HK-2 (cell line): ENCODE results near the gene ITGBL1.

Experiments used
- DNase-seq: peaks from one replicate; pipeline ENCODE4 v3.0.0-alpha.2; 2018; ENCODE audit not compliant: unreplicated experiment

Gene ITGBL1

DNA sequence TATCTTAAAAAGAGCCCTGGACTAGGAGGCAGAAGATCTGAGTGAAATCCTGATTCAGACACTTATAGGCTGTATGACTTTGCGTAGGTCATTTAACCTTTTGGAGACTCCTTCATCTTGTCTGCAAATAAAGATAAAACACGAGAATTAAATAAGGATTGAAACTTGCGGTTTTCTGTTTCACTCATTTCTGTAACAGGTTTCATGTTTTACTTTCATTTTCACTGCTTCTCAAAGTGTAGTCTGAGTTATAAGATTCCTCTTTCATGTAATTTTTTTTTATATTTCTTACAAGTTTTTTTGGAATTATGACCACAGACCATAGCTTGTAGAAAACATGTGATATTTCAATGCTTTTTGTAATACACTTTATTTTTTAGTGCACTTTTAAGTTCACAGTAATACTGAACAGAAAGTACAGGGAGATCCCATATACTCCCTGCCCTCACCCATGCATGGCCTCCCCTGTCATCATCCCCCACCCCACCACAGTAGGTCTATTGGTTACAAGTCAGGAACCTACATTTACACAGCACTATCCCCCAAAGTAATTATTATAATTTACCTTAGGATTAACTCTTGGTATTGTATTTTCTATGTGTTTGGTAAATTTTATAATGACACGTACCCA, 174.6 kb downstream of the ITGBL1 start:
- DNase-seq, result no peak

DNA sequence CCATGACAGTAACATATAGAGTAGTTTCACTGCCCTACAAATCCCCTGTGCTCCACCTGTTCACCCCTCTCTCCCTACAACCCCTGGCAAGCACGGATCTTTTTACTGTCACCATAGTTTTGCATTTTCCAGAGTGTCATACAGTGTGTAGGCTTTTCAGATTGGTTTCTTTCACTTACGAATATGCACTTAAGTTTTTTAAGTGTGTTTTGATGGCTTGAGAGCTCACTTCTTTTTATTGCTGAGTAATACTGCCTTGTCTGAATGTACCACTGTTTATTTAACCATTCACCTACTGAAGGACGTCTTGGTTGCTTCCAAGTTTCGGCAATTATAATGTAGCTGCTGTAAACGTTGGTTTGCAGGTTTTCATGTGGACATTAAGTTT, 175.1 kb downstream of the ITGBL1 start:
- no peak for DNase-seq

DNA sequence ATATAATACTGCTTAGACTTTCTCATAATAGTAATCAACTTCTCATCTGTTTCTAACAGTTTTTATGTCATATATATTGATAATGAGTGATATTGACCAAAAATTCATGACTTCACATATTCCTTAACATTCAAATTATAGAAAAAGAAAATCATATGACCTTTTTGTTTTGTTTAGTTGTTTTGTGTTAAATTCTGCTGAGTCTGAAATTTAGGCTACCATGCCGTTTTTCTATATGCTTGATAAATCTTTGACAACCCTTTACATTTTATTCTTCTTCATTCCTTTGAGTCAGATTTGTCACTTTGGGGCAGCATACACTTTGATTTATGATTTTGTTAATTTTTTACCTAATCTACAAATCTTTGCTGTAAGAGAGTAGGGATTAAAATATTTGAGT, 176.4 kb downstream of the ITGBL1 start:
- no peak for DNase-seq

DNA sequence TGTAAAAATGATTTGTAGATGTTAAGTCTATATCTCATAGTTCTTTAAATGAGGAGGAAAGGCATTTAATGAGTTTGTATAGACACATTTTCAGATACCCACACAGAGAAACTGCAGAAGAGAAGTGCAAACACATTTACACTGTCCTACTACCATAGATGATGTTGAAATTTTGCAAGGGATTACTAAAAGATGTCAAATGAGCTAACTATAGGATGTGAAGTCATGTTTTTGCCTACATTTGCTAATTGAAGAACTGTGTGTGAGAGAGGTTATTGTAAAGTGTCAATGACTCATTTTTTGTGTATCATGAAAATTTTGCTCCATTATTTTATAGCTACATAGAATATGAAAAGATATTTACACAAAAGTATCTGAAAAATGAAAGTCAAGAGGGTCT, 178.9 kb downstream of the ITGBL1 start:
- DNase-seq, result no peak

DNA sequence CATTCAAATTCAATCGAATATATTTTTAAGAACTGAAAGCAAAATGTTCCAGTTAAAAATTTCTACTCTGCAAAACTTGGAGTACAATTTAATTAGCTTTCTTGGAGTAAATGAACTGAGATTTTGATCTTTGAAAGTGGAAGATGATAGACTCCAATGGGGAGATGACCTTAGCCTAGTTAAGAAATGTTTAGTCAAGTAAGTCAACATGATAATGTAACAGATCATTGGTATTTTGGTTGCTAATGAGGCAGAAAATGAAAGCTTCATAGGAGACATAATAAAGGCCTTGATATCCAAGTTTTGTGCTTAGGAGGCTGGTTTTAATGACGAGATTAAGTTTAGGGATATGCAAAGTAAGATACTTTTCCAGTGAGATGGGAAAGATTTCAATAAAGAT, 181.7 kb downstream of the ITGBL1 start:
- DNase-seq, result no peak

DNA sequence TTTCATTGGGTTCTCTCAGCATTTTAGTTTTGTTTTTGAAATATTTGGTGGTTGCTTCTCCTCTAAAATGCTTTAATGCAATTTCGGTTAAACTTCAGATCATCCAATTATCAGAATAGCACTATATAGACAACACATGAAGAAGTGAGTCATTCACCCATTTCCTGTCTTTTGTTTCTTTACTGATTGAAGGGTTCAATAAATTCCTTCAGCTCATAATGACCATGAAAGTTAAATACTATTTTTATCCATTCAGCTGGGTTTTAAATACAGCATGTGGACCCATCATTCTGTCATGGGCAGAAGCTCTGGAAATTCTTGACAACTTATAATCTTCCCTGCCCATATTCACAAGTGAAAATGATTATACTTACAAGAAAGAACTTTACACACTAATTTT, 187.2 kb downstream of the ITGBL1 start:
- DNase-seq, result no peak

DNA sequence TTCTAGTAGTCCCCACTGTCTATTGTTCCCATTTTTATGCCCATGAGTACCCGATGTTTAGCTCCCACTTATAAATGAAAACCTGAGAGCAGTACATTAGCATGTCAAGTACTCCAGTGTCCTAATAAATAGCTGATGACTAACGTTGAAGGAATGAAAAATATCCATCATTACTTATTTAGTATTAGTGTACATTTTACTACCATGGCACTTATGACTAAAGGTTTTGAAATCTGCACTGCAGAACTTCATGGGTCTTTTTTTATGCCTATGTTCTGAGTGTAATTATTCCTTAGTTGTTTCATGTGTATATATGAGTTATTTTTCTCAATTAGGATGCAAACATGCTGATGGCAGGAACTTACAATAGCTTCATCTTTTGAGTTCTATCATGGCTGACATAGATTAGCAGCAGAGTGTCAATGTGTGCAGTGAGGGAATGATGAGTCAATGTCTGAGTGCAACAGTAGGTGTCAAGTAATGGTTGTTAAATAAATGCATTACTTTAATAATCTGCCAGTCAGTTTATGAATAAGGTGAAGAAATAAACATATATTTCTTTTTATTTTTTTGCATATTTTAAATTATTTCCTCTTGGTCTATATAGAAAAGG, 188.4 kb downstream of the ITGBL1 start:
- DNase-seq, result no peak

DNA sequence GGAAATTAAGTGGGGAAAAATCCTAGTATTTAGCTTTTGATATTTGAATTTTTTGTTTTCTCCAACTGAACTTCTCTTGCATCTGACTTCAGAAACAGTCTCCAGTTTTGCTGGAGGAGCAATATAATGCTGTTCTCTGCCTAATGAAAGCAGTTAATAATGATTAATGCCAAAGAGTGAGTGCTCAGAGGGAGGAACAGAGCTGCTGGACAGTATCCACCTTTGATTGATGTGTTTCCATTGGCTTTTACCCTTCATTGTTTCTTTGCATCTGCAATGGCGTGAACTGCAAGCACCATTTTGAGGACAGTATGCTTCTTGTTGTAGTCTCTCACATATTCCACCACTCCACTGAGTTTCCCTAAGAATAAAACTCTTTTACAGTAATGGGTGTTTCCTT, 193.4 kb downstream of the ITGBL1 start:
- DNase-seq, result no peak

DNA sequence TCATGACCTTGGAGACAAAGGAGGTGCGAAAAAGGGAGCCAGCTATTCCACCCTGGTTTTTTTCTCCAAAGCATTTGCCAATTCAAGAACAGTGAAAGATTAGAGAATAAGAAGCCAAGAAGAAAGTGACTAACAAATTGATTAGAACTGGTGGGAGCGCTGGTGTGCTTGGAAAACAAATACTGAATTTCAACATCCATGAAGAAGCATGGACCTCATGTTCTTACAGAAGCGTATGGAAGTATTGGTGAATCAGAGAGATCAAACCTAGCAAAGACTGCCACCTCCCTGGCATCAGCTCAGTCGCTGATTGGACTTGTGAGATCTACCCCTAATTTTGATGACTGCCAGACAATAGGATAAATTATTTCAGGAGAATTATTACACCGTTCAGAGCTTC, 195.3 kb downstream of the ITGBL1 start:
- DNase-seq, result no peak

DNA sequence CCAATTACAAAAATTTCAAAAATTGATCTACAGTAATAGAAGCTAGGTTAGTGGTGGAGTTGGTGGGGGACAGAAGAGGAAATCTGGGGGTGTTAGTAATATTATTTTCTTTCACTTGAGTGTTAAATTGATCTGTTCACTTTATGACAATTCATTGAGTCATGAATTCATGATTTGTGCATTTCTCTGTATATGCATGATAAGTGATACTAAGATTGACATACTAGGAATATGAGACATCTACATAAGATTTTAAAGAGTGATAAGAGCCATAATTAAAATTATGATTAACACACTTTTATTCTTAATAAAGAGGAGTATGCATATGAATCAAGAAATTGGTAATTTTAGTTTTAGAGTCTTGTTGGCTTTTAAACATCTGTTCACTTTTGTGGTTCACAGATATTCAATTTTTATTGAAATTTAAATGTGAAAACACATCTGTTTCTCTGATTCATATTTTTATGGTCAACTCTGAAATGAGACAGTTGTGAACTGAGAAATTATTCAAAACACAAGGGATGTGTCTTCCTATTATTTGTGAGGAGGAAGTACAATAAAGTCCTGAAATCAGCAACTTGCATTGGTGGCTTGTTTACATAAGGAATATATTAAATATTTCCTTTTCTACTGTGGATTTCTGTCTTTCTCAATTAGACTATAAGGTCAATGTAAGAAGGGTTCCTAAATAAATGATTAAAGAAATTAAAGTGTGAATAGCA, 196.5 kb downstream of the ITGBL1 start:
- DNase-seq, result no peak

DNA sequence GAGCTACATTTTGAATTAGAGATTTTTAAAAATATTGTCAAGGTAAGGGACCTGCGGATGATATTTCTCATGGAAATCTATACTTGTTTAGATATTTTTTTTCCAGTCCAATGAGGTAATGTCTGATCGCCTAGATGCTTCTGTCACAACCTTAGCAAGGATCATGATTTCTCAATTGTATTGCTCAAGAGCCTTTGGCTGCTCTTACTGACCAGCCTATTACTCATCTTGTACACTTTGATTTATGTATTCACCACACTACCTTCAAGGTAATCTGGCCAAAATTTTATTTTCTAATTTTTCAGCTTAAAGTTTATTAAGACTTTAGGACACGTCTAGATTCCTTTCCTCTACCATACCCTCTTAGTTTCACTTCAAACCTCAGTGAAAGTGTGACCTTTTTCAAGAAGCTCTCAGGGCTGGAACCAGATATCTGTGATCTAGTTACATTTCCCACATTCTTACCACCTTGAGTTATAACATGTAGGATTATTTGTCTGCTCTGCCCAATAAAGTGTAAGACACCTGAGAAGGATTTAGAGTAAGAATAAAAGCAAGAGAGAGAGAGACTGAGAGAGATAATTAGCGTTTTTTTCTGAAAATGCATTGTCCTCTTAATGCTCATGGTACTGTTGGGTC, 197.1 kb downstream of the ITGBL1 start:
- DNase-seq, result no peak

DNA sequence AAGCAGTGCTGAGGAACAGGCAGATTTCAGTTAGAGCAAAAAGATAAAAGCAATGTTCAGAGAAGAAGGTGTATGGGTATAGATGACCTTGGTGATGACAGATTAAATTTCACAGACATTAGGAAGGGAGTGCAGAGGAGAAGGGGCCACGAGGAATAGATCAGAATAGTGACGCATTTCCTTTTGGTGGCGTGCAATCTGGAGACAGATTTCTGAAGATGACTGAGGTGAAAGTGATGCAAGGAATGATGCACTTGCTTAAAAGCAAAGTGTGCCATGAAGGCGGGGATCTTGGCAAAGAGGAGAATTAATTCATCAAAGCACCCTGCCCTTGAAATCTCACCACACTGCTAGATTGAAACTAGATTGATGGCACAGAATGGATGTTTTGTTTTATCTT, 202.4 kb downstream of the ITGBL1 start:
- no peak for DNase-seq

DNA sequence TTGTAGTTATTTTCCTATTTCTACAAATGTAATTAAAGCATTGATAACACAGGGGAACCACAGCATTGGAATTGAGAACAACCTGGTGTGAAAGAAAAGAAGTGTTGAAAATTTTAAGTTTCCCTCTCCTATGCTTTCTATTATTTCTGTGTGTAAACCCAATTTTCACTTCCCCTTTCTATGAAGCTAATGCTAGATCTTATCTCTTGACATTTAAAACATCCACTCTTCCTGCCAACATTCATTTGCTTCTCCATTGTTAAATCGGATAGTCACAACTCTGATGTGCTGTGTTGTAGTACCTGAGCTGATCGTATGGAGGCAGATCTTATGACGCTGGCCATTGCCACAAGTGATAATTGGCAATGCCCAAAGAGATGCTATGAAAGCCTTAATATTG, 203.0 kb downstream of the ITGBL1 start:
- no peak for DNase-seq

DNA sequence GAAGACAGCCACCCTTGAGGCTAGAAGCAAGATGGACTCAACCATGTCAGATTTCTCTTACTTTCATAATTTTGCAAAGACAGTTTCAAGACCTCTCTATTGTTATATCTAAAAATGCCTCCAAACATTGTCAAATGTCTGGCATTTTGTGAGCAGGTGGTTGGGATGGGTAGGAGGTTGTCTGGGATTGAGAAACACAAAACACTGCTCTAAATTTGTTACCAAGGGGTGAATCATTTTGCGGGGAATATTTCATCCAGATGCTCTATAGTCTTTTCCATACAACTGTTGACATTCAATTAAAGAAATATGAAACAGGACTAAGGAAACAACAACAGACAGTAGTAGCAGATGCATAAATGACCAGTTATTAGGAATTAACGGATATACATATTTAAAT, 208.2 kb downstream of the ITGBL1 start:
- no peak for DNase-seq

DNA sequence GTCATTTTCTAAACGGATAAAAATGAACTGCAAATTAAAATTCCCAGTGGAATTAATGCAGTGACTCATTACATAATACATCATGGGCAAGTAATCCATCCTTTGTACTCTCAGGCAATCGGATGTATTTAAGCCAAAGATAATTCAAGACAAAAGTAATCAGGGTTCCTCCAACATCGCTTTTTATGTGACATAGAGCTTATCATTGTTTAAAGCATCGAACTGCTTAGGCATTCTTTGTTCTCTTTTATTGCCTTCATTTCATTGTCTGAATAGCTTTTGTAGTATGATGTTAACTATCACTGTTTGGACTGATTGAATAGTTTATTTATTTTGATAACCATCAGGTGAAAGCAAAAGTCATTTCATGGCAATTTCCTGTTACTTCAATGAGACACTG, 209.4 kb downstream of the ITGBL1 start:
- no peak for DNase-seq

DNA sequence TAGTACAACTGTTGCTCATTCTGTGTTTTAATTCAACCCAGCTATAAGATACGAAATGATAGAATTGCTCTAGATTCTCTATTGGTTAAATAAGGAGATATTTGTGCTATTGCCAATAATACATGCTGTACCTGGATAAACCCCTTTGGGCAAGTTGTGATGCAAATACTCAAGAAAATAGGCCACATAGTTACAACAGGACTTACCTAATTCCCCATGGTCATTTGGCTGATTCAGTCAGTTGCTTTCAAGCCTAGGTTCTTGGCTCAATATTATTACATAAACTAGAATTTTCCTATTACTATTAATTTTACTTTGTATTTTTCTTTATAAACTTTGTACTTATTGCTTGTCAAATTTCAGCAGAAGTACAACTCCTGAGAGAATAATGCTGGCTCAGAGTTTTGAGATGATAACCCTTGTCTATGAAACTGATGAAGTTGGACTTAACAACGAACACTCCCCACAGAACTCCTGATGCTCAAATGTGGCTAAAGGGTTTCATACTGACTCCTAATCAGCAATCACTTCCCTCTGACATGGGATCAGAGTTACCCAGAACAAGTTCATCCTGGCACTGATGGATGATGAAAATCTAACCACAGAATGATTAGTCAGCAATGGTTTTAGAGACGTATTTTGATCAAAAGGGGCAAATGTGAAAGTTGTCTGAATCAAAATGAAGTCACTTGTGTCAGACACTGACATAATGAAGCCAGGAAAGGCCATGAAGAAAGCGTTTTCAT, 221.1 kb downstream of the ITGBL1 start:
- DNase-seq, result no peak

DNA sequence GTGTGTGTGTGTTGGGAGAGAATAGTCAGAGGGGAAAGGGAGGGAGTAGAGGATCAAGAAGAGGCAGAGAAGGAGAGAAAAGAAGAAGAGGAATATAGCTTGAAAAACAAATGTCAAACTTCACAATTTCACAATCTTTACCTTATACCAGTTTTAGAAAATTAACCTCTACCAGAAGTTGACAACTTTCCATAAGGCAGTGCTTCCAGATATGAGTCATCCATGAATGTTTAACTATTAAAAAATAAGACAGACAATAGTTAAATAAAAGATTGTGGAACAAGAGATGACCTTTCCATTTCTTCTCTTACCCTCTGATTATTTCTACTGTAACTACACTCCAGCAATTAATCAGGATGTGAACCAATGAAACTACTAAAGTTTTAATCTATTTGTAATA, 229.4 kb downstream of the ITGBL1 start:
- no peak for DNase-seq

DNA sequence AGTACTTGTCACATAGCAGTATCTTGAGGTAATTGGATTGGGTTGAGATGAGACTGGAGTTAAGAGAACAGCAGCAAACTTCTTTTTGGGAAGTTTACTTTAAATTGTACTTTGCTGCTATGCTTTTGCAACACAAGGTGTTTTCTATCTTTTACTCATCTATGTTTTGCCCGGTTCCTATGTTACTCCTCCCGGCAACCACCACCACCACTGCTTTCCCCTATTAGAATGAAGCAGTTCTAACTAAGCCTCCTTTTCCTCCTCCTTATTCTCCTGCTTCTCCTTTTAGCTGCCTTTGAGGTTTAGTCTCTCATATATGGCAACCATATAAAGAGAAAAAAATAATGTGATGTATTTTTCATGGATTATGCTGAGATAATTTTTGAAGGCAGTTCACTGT, 233.5 kb downstream of the ITGBL1 start:
- DNase-seq, result no peak

DNA sequence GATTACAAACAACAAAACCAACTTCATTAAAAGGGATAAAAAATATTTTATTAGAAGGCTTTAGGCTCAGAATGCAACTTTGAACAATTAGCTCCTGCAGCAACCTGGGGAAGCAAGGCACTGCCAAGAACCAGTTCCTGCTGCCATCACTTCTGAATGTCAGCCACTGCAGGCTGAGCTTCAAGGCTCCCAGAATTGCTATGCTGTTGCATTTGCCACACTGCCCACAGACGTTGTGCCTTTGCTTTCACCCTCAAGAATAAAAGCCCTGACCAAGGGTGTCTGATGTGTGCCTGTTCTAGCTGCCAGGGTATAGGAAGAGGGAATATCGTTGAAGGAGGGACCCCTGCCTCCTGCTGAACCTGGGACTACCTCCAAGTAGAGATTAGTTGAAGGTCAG, 238.4 kb downstream of the ITGBL1 start:
- DNase-seq, result no peak

DNA sequence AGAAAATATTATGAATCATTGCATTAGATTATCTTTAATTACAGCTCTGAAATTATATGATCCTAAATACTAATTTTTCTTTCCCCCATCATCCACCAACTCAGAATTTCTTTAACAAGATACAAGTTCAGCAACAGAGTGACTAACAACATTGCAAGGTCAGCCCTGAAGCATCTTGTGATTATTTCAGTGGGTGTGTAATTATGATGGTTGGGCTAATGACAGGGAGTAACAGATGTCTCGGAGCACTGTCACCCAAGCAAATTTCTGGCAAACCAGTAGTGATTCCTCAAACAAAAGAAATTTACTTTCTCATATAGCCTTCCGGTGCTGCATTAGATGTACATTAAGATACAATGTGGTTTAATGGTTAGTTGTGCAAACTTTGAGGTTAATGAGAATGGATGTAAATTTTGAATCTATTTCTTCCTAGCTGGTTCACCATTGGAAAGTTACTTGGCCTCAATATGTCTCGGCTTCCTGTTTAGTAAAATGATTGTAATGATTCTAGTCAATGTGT, 238.9 kb downstream of the ITGBL1 start:
- no peak for DNase-seq

DNA sequence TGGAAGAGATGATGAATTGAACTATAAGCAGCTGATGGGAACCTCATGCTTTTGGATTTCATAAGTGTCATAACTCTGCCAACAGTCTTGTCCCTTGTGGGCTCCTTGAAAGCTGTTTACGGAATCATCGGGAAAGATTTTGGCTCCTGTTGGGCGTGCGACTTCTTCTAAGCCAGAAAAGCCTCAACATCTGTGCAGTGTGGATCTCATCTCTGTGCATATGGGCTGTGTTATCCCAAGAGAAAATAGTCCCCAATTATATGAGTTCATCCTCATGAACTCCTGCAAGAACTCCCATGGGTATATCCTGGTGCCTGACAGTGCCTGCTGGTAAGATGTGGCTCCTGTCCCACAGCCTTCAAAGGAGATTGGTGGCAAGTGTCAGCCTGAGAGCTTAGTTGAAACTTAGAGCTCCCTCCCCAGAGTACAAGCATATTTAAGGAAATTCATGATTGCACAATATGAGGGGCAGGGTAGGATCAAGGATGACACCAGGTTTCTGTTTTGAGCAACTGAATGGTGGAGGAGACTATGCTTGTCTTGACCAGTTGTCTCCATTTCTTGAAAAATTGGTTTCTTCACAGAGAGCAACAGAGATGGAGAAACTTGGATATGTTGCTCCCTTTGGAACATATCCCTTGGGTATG, 243.5 kb downstream of the ITGBL1 start:
- no peak for DNase-seq

DNA sequence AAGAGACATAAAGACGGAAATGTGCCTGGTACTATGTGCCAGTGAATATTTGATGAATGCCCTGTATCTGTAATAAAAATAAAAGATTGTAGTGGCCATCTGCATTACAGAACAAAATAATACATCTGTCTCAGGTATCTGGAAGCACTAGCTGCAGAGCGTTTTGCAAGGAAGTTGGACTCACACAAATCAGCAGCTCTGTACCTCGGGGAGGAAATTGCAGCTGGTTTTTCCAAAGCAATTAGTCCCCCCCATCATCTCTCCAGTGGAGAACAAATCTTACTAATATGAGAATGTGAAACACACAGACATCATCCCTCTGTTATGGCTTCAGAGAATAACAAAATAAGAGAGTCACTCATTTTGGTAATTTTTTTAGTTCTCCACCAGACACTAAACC, 245.3 kb downstream of the ITGBL1 start:
- DNase-seq, result no peak
